ENCODE measurements around the gene TEX44.

DNA sequence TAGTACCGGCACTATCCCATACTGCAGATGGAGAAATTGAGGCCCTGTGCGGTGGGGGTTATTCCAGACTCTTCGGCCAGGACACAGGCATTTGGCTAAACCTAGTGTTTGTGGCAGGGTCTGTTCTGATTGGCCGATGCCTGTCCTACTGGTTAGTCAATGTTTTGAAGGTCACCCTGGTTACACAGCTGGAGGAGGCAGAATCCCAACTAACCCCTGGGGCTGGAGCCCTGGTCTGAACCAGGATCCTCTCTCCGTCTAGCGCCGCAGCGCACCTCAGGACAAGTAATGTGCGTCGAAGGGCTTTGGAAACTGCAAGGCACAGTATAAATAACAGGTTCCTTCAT, 19.4 kb downstream of the TEX44 start:
- TF ChIP-seq, protein P1, sequence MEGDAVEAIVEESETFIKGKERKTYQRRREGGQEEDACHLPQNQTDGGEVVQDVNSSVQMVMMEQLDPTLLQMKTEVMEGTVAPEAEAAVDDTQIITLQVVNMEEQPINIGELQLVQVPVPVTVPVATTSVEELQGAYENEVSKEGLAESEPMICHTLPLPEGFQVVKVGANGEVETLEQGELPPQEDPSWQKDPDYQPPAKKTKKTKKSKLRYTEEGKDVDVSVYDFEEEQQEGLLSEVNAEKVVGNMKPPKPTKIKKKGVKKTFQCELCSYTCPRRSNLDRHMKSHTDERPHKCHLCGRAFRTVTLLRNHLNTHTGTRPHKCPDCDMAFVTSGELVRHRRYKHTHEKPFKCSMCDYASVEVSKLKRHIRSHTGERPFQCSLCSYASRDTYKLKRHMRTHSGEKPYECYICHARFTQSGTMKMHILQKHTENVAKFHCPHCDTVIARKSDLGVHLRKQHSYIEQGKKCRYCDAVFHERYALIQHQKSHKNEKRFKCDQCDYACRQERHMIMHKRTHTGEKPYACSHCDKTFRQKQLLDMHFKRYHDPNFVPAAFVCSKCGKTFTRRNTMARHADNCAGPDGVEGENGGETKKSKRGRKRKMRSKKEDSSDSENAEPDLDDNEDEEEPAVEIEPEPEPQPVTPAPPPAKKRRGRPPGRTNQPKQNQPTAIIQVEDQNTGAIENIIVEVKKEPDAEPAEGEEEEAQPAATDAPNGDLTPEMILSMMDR (IDR thresholded peaks at IDR 0.05; ENCODE audit: insufficient read depth, low read depth, low read length): no peak
- no peak for TF ChIP-seq EZH2 (IDR thresholded peaks at IDR 0.05; ENCODE audit: insufficient read depth, low read length)

Data from astrocyte (in vitro differentiated cells and primary cell).